H9 (cell line): ENCODE results near the gene CT45A10. TPM values are rescaled to one million over a fixed set of nuclear protein-coding genes. Genes with fewer than 3 reads are reported as not detected.

Source experiments
- DNase-seq: peaks from one replicate; pipeline ENCODE4 v3.0.0-alpha.2; 2017
- H2AFZ ChIP-seq: one replicate; pipeline ENCODE4 v1.6.1; 2013; ENCODE audit warnings: mild to moderate bottlenecking, low read length, control low read depth, moderate library complexity
- H2AK5ac ChIP-seq: 2 replicates; pipeline ENCODE4 v1.6.1; 2013; ENCODE audit warnings: low read length, control low read depth, mixed read lengths; ENCODE audit not compliant: insufficient read length
- H2BK120ac ChIP-seq: one replicate; pipeline ENCODE4 v1.6.1; 2013; ENCODE audit warnings: low read depth, mild to moderate bottlenecking, low read length, control low read depth, inconsistent platforms; ENCODE audit not compliant: poor library complexity, severe bottlenecking
- H2BK12ac ChIP-seq: 2 replicates; pipeline ENCODE4 v1.6.1; 2013; ENCODE audit warnings: low read length, control low read depth, mixed read lengths, low read depth; ENCODE audit not compliant: insufficient read length
- H2BK15ac ChIP-seq: 2 replicates; pipeline ENCODE4 v1.6.1; 2013; ENCODE audit warnings: low read depth, low read length, control low read depth
- H2BK20ac ChIP-seq: one replicate; pipeline ENCODE4 v1.6.1; 2013; ENCODE audit warnings: low read depth, mild to moderate bottlenecking, low read length, control low read depth, inconsistent platforms; ENCODE audit not compliant: poor library complexity, severe bottlenecking
- H2BK5ac ChIP-seq: 2 replicates; pipeline ENCODE4 v1.6.1; 2013; ENCODE audit warnings: low read length, control low read depth, mixed read lengths; ENCODE audit not compliant: insufficient read length
- H3K14ac ChIP-seq: 2 replicates; pipeline ENCODE4 v1.6.1; 2013; ENCODE audit warnings: low read length, control low read depth; ENCODE audit not compliant: insufficient read depth
- H3K18ac ChIP-seq: 2 replicates; pipeline ENCODE4 v1.6.1; 2013; ENCODE audit warnings: low read depth, mild to moderate bottlenecking, mixed read lengths, low read length, control low read depth; ENCODE audit not compliant: insufficient read length
- H3K23ac ChIP-seq: 2 replicates; pipeline ENCODE4 v1.6.1; 2013; ENCODE audit warnings: low read length, control low read depth, mixed read lengths, low read depth; ENCODE audit not compliant: insufficient read length
- H3K23me2 ChIP-seq: 2 replicates; pipeline ENCODE4 v1.6.1; 2013; ENCODE audit warnings: low read depth, mild to moderate bottlenecking, mixed read lengths, low read length, control low read depth; ENCODE audit not compliant: insufficient read length, poor library complexity, severe bottlenecking
- H3K27ac ChIP-seq: 2 replicates; pipeline ENCODE4 v1.5.1; 2013; ENCODE audit warnings: low read length, control low read depth, mixed read lengths, low read depth; ENCODE audit not compliant: insufficient read length
- H3K27me3 ChIP-seq: 2 replicates; pipeline ENCODE4 v1.6.1; 2013; ENCODE audit warnings: low read length, control low read depth, inconsistent platforms; ENCODE audit not compliant: insufficient read depth
- H3K4ac ChIP-seq: 2 replicates; pipeline ENCODE4 v1.6.1; 2013; ENCODE audit warnings: low read depth, mild to moderate bottlenecking, control low read depth, inconsistent platforms, low read length, moderate library complexity
- H3K4me1 ChIP-seq: 2 replicates; pipeline ENCODE4 v1.6.1; 2013; ENCODE audit warnings: low read length, control low read depth, inconsistent platforms; ENCODE audit not compliant: insufficient read depth
- H3K4me2 ChIP-seq: 2 replicates; pipeline ENCODE4 v1.6.1; 2013; ENCODE audit warnings: low read length, control low read depth, mixed read lengths; ENCODE audit not compliant: insufficient read length, insufficient read depth
- H3K56ac ChIP-seq: 2 replicates; pipeline ENCODE4 v1.6.1; 2013; ENCODE audit warnings: low read depth, mild to moderate bottlenecking, mixed read lengths, low read length, control low read depth; ENCODE audit not compliant: insufficient read length
- H3K79me1 ChIP-seq: 2 replicates; pipeline ENCODE4 v1.6.1; 2013; ENCODE audit warnings: low read depth, mild to moderate bottlenecking, moderate library complexity, low read length, control low read depth, inconsistent platforms; ENCODE audit not compliant: insufficient read depth, poor library complexity, severe bottlenecking
- H3K79me2 ChIP-seq: 2 replicates; pipeline ENCODE4 v1.6.1; 2013; ENCODE audit warnings: low read length, control low read depth, inconsistent platforms; ENCODE audit not compliant: insufficient read depth
- H3K9ac ChIP-seq: 2 replicates; pipeline ENCODE4 v1.6.1; 2013; ENCODE audit warnings: low read length, control low read depth, mixed read lengths; ENCODE audit not compliant: insufficient read length; ENCODE audit errors: extremely low read depth
- H3K9me3 ChIP-seq: one replicate; pipeline ENCODE4 v1.6.1; 2013; ENCODE audit warnings: low read depth, low read length, inconsistent platforms; ENCODE audit not compliant: control insufficient read depth
- H3T11ph ChIP-seq: one replicate; pipeline ENCODE4 v1.6.1; 2013; ENCODE audit warnings: mild to moderate bottlenecking, low read length, control low read depth, inconsistent platforms
- H4K20me1 ChIP-seq: one replicate; pipeline ENCODE4 v1.6.1; 2013; ENCODE audit not compliant: control insufficient read depth, insufficient read length, insufficient read depth
- H4K5ac ChIP-seq: 2 replicates; pipeline ENCODE4 v1.6.1; 2013; ENCODE audit warnings: low read depth, mild to moderate bottlenecking, mixed read lengths, low read length, control low read depth; ENCODE audit not compliant: insufficient read length
- H4K8ac ChIP-seq: replicated peaks from 2 replicates; pipeline ENCODE4 v1.6.1; 2013; ENCODE audit warnings: low read length, control low read depth, mixed read lengths, low read depth; ENCODE audit not compliant: insufficient read length
- H4K91ac ChIP-seq: 2 replicates; pipeline ENCODE4 v1.6.1; 2013; ENCODE audit warnings: low read depth, mild to moderate bottlenecking, moderate library complexity, mixed read lengths, low read length, control low read depth; ENCODE audit not compliant: insufficient read length
- H3K27ac Mint-ChIP-seq, 3 experiments: 2 replicates in 2 of 3; 3 replicates in 1 of 3; pipeline ENCODE4 v1.8.0; 2020 to 2021; ENCODE audit warnings: mixed read lengths in 3 of 3, mild to moderate bottlenecking in 1 of 3, moderate library complexity in 1 of 3
- H3K27me3 Mint-ChIP-seq: 2 replicates; pipeline ENCODE4 v1.8.0; 2021; ENCODE audit warnings: low read depth, mild to moderate bottlenecking, moderate library complexity, mixed read lengths
- H3K36me3 Mint-ChIP-seq, 3 experiments: 2 replicates in 2 of 3; 3 replicates in 1 of 3; pipeline ENCODE4 v1.8.0; 2020 to 2021; ENCODE audit warnings: low read depth in 3 of 3, mixed read lengths in 3 of 3; ENCODE audit not compliant: insufficient read depth in 1 of 3
- H3K4me1 Mint-ChIP-seq, 2 experiments: 2 replicates each; pipeline ENCODE4 v1.8.0; 2020; ENCODE audit warnings: mixed read lengths in 2 of 2
- H3K4me3 Mint-ChIP-seq, 2 experiments: 2 replicates in 1 of 2; 3 replicates in 1 of 2; pipeline ENCODE4 v1.8.0; 2020 to 2021; ENCODE audit warnings: mild to moderate bottlenecking in 2 of 2, mixed read lengths in 2 of 2, moderate library complexity in 1 of 2
- H3K9me3 Mint-ChIP-seq, 2 experiments: 2 replicates in 1 of 2; 3 replicates in 1 of 2; pipeline ENCODE4 v1.8.0; 2020; ENCODE audit warnings: mild to moderate bottlenecking in 2 of 2, mixed read lengths in 2 of 2, moderate library complexity in 1 of 2
- WGBS: extraction: QIAGEN DNeasy Blood & Tissue Kit; methylation state at CpG from one replicate; pipeline ENCODE4 v1.1.7; 2013; ENCODE audit warnings: missing lambda C conversion rate, low lambda C conversion rate, mixed read lengths; ENCODE audit not compliant: insufficient read length; ENCODE audit errors: extremely low coverage; 5-methylcytosine and 5-hydroxymethylcytosine counted together
- total RNA-seq: library from RNA; stranded (reverse); gene quantifications from 2 replicates; pipeline ENCODE4 v1.2.1, GENCODE V29; 2021
- TF ChIP-seq, protein P1 (sequence below): fragments of 200-600 bp; sonication (generic); conservative IDR thresholded peaks from 3 replicates; pipeline ENCODE4 v1.8.0; 2021; ENCODE audit warnings: antibody characterized with exemption, mild to moderate bottlenecking

CT45A10 gene
- total RNA-seq, 1 experiment from 2014 or later = not detected

DNA sequence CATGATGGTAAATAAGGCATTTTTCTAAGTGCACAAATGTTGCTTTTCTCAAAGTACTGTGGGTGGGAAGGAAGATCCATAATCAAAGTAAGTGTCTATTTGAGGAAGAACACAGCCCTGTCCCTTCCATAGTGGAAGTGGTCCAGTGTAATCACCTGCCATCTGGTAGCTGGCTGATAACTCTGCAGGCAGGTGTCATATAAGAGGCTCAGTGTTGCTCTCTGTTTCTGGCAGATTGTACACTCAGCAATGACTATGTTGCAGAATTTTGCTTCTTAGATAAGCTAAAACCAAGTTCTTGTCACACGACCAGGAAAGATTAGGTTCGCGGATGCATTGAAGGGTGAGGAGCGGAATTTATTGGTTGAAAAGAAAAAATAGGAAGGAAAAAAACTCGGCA lies 21.2 kb upstream of the CT45A10 start:
- H4K91ac ChIP-seq = no peak overlapping the region
- TF ChIP-seq, protein P1, sequence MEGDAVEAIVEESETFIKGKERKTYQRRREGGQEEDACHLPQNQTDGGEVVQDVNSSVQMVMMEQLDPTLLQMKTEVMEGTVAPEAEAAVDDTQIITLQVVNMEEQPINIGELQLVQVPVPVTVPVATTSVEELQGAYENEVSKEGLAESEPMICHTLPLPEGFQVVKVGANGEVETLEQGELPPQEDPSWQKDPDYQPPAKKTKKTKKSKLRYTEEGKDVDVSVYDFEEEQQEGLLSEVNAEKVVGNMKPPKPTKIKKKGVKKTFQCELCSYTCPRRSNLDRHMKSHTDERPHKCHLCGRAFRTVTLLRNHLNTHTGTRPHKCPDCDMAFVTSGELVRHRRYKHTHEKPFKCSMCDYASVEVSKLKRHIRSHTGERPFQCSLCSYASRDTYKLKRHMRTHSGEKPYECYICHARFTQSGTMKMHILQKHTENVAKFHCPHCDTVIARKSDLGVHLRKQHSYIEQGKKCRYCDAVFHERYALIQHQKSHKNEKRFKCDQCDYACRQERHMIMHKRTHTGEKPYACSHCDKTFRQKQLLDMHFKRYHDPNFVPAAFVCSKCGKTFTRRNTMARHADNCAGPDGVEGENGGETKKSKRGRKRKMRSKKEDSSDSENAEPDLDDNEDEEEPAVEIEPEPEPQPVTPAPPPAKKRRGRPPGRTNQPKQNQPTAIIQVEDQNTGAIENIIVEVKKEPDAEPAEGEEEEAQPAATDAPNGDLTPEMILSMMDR = no peak
- no peak overlapping the region for H2BK12ac ChIP-seq
- H3K36me3 Mint-ChIP-seq = peaks cover 0 to 14% (median 0%) of the 10 kb centered on the region in 3 experiments; a peak in 3 of 7 replicates
- no peaks in the 10 kb centered on the region for H3K4me1 ChIP-seq
- H3K27ac ChIP-seq = no peak overlapping the region
- H2BK120ac ChIP-seq = no peak overlapping the region
- no peak for DNase-seq
- no CpG with 5 or more reads among the region's 5 CpGs for WGBS
- H3T11ph ChIP-seq = no peak overlapping the region
- H3K79me1 ChIP-seq = no peaks in the 10 kb centered on the region
- H3K4me1 Mint-ChIP-seq = no peaks in the 10 kb centered on the region
- no peak overlapping the region for H4K8ac ChIP-seq
- H3K27me3 Mint-ChIP-seq = no peaks in the 10 kb centered on the region; the same call in 1 of the 2 replicates
- no peak overlapping the region for H3K4ac ChIP-seq
- H3K56ac ChIP-seq = no peak overlapping the region
- H4K20me1 ChIP-seq = no peaks in the 10 kb centered on the region
- H3K14ac ChIP-seq = no peak overlapping the region
- H2AFZ ChIP-seq = no peak overlapping the region
- no peak overlapping the region for H3K18ac ChIP-seq
- H3K9me3 Mint-ChIP-seq = peaks cover 74 to 96% of the 10 kb centered on the region in 2 experiments
- no peak overlapping the region for H3K4me2 ChIP-seq
- H3K27ac Mint-ChIP-seq = no peak overlapping the region
- H3K79me2 ChIP-seq = no peaks in the 10 kb centered on the region
- H4K5ac ChIP-seq = no peak overlapping the region
- no peaks in the 10 kb centered on the region for H3K27me3 ChIP-seq
- peaks cover 79% of the 10 kb centered on the region for H3K9me3 ChIP-seq
- H3K23ac ChIP-seq = no peak overlapping the region
- no peak overlapping the region for H2AK5ac ChIP-seq
- no peak overlapping the region for H3K4me3 Mint-ChIP-seq
- no peak overlapping the region for H2BK20ac ChIP-seq
- no peaks in the 10 kb centered on the region for H3K23me2 ChIP-seq
- no peak overlapping the region for H2BK5ac ChIP-seq
- H3K9ac ChIP-seq = no peak overlapping the region
- H2BK15ac ChIP-seq = no peak overlapping the region
